GM23338 (cell line): ENCODE measurements around the gene FGFRL1. TPM values are rescaled to one million over a fixed set of nuclear protein-coding genes. Genes with fewer than 3 reads are reported as not detected.

Experiments
- ATAC-seq: fragments of 200-7000 bp; cut with Tn5 transposase; 3 replicates; pipeline ENCODE4 v1.9.1; 2020
- DNase-seq: peaks from one replicate; pipeline ENCODE4 v3.0.0-alpha.2; 2015; ENCODE audit warnings: low spot score
- H2AFZ ChIP-seq: fragments of 200-600 bp; sonication (generic); 2 replicates; pipeline ENCODE4 v1.8.0; 2016; ENCODE audit warnings: antibody characterized with exemption, mild to moderate bottlenecking, moderate library complexity
- H3F3A ChIP-seq: fragments of 200-600 bp; sonication (generic); replicated peaks from 2 replicates; pipeline ENCODE4 v1.8.0; 2017; ENCODE audit warnings: antibody characterized with exemption, mixed run types, low read depth
- H3K27ac ChIP-seq: fragments of 200-600 bp; sonication (generic); 2 replicates; pipeline ENCODE4 v1.6.1; 2016; ENCODE audit warnings: low read depth
- H3K27me3 ChIP-seq: fragments of 200-600 bp; sonication (generic); 2 replicates; pipeline ENCODE4 v1.8.0; 2016; ENCODE audit warnings: mild to moderate bottlenecking, mixed run types, moderate library complexity; ENCODE audit not compliant: insufficient read depth
- H3K36me3 ChIP-seq: fragments of 200-600 bp; sonication (generic); 2 replicates; pipeline ENCODE4 v1.8.0; 2016; ENCODE audit warnings: mild to moderate bottlenecking; ENCODE audit not compliant: insufficient read depth
- H3K4me1 ChIP-seq: fragments of 200-600 bp; sonication (generic); 2 replicates; pipeline ENCODE4 v1.8.0; 2016; ENCODE audit warnings: mild to moderate bottlenecking, moderate library complexity; ENCODE audit not compliant: insufficient read depth
- H3K4me2 ChIP-seq: fragments of 200-600 bp; sonication (generic); 2 replicates; pipeline ENCODE4 v1.7.1; 2017; ENCODE audit warnings: mixed run types
- H3K4me3 ChIP-seq: fragments of 200-600 bp; sonication (generic); 2 replicates; pipeline ENCODE4 v1.6.1; 2016; ENCODE audit warnings: mixed run types
- H3K79me2 ChIP-seq: fragments of 200-600 bp; sonication (generic); replicated peaks from 2 replicates; pipeline ENCODE4 v1.8.0; 2017; ENCODE audit warnings: mild to moderate bottlenecking; ENCODE audit not compliant: insufficient read depth
- H3K9me2 ChIP-seq: fragments of 200-600 bp; sonication (generic); 2 replicates; pipeline ENCODE4 v1.8.0; 2017; ENCODE audit not compliant: insufficient read depth
- H4K20me1 ChIP-seq: fragments of 200-600 bp; sonication (generic); replicated peaks from 2 replicates; pipeline ENCODE4 v1.8.0; 2017; ENCODE audit warnings: mild to moderate bottlenecking; ENCODE audit not compliant: insufficient read depth
- H3K27ac Mint-ChIP-seq: 2 replicates; pipeline ENCODE4 v1.8.0; 2020; ENCODE audit warnings: inconsistent platforms, mild to moderate bottlenecking, moderate library complexity, mixed read lengths
- H3K27me3 Mint-ChIP-seq: 3 replicates; pipeline ENCODE4 v1.8.0; 2022; ENCODE audit warnings: low read depth, mild to moderate bottlenecking, moderate library complexity, mixed read lengths, inconsistent platforms; ENCODE audit not compliant: insufficient read depth, poor library complexity
- H3K36me3 Mint-ChIP-seq: 3 replicates; pipeline ENCODE4 v1.8.0; 2021; ENCODE audit warnings: low read depth, mild to moderate bottlenecking, inconsistent platforms, moderate library complexity, mixed read lengths
- H3K4me1 Mint-ChIP-seq: 3 replicates; pipeline ENCODE4 v1.8.0; 2020; ENCODE audit warnings: mild to moderate bottlenecking, inconsistent platforms, mixed read lengths
- H3K4me3 Mint-ChIP-seq: 3 replicates; pipeline ENCODE4 v1.8.0; 2021; ENCODE audit warnings: moderate library complexity, mild to moderate bottlenecking, inconsistent platforms, mixed read lengths
- H3K9me3 Mint-ChIP-seq: 3 replicates; pipeline ENCODE4 v1.8.0; 2020; ENCODE audit warnings: moderate library complexity, mild to moderate bottlenecking, inconsistent platforms, mixed read lengths
- CTCF ChIP-seq, 2 experiments: fragments of 200-600 bp in 1 of 2; sonication (generic) in 1 of 2; conservative IDR thresholded peaks; 2 replicates each; pipeline versions ENCODE4 v1.5.1 to v1.6.1; 2016 to 2017; ENCODE audit warnings: antibody characterized with exemption in 2 of 2, low read depth in 2 of 2, mild to moderate bottlenecking in 2 of 2, moderate library complexity in 1 of 2
- EZH2 ChIP-seq: fragments of 200-600 bp; sonication (generic); IDR thresholded peaks from one replicate; pipeline ENCODE4 v1.8.0; 2017; ENCODE audit warnings: antibody characterized with exemption, mild to moderate bottlenecking, low read depth; ENCODE audit not compliant: unreplicated experiment
- EZH2phosphoT487 ChIP-seq: fragments of 200-600 bp; sonication (generic); IDR thresholded peaks from one replicate; pipeline ENCODE4 v1.8.1; 2018; ENCODE audit warnings: antibody characterized with exemption; ENCODE audit not compliant: unreplicated experiment
- JUNB ChIP-seq: IDR thresholded peaks from one replicate; pipeline ENCODE4 v1.6.1; 2016; ENCODE audit warnings: antibody characterized with exemption; ENCODE audit not compliant: unreplicated experiment
- POLR2AphosphoS5 ChIP-seq: IDR thresholded peaks from 2 replicates; pipeline ENCODE4 v1.6.1; 2016; ENCODE audit warnings: antibody characterized with exemption, low read depth
- STAT1 ChIP-seq: IDR thresholded peaks from one replicate; pipeline ENCODE4 v1.6.1; 2016; ENCODE audit warnings: antibody characterized with exemption; ENCODE audit not compliant: unreplicated experiment
- ZNF462 ChIP-seq: fragments of 250-450 bp; sonication (Bioruptor Pico); IDR thresholded peaks from 2 replicates; pipeline ENCODE4 v1.5.0; 2020; ENCODE audit warnings: mild to moderate bottlenecking, moderate library complexity
- polyA plus RNA-seq: library from polyadenylated mRNA; unstranded; fragments of >200 nt; fragmentation: Nextera tagmentation; extraction: Ambion mirVana; gene quantifications from 2 replicates; pipeline ENCODE4 v1.2.1, GENCODE V29; 2016
- total RNA-seq: library from RNA; depleted of rRNA; stranded (reverse); fragments of >200 nt; shearing (Covaris generic); gene quantifications from 2 replicates; pipeline ENCODE4 v1.2.3, GENCODE V29; 2014

FGFRL1 gene
- total and polyA plus RNA-seq, 2 experiments from 2014 or later: 7.0 to 35.8 TPM

- TF ChIP-seq ZNF462 (no peak), EZH2 (no peak), JUNB (no peak), CTCF (conservative IDR thresholded peaks at IDR 0.05; ENCODE audit: low read depth in 2 of 2) (no peak), POLR2AphosphoS5 (no peak), STAT1 (no peak)
Observed at GRCh38 chr4:999882-1000425, 11.5 kb upstream of the FGFRL1 start (continued).

- Histone ChIP-seq H3K27ac (no peak overlapping the region), H3F3A (no peaks in the 10 kb centered on the region), H3K4me2 (no peak overlapping the region), H4K20me1 (no peaks in the 10 kb centered on the region; the same call in 1 of the 2 replicates), H3K9me2 (no peaks in the 10 kb centered on the region), H3K79me2 (no peaks in the 10 kb centered on the region), H3K4me3 (no peak overlapping the region), H2AFZ (no peak overlapping the region), H3K36me3 (no peaks in the 10 kb centered on the region), H3K4me1 (no peaks in the 10 kb centered on the region; the same call in 1 of the 2 replicates), H3K27me3 (peaks cover 96% of the 10 kb centered on the region)
- Mint-ChIP-seq H3K4me1 (peaks cover 4% of the 10 kb centered on the region; the same call in 2 of the 3 replicates), H3K9me3 (peaks cover 2% of the 10 kb centered on the region; the same call in 2 of the 3 replicates), H3K27me3 (peaks cover 73% of the 10 kb centered on the region), H3K4me3 (no peak overlapping the region), H3K27ac (no peak overlapping the region), H3K36me3 (no peaks in the 10 kb centered on the region)
- DNase-seq: no peak
- ATAC-seq: no peak
- TF ChIP-seq EZH2: no peak
- TF ChIP-seq EZH2phosphoT487: no peak
- TF ChIP-seq STAT1: no peak
Observed at GRCh38 chr4:1000686-1001260, 10.7 kb upstream of the FGFRL1 start.
